Stimulated activated CD8-positive, alpha-beta memory T cell treated with anti-CD3 and anti-CD28 coated beads, Interleukin-4, amount 100 ng/mL, for 4 hours (primary cell): ENCODE data around the gene KCNA3.
A peak's percentile ranks its signal among the peaks of the same experiment; 100 is the strongest.

ENCODE experiments used
- DNase-seq, 2 donors: peaks; one replicate each; pipeline ENCODE4 v3.0.0-alpha.2; 2020; ENCODE audit warnings: low read depth in 2 of 2, low spot score in 1 of 2

The KCNA3 gene

DNA sequence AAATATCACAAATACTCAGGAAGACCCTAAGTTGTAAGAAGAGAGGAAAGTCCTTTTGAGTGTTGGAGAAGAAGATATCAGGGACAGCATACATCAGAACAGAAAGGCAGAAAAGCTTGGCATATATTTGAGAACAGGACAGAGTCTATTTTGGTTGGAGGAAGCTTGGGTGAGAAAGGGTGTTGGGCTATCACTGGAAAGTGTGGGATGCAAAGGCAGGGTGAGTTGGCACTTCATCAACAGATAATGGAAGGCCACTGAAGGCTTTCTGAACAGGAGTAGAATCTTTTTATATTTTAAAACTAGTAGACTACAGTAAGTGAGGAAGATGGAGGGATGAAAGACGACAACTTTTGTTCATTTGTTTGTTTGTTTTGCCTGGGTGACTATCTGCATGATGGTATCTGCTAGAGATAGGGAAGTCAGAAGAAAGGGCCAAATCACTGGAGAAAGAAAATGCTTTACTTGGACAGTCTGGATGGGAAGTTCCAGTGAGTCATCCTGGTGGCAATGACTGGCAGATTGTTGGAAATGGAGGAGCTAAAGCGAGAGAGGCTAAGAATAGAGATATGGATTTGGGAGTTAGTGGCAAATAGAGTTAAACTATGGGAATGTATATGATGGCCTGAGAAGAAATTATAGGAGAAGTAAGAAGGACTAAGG lies 34.9 kb downstream of the KCNA3 start:
- no peak for DNase-seq

DNA sequence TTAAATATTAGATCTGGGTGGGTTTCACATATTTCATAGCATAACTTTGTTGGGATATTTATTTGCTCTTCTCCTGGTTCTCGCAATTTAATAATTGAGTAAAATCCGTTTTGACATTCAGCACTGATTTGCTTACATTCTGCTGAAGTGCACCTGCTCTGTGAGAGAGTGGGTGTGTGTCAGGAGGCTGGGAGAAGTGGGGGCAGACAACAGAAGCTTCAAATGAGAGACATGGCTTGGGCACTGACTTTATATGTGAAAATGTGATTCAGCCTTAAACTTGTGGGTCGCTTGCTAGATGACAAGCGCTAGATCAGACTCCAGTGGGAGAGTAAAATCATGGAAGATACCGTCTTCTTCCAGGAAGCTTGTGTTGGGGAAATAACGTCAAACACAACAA lies 36.2 kb downstream of the KCNA3 start:
- no peak for DNase-seq

DNA sequence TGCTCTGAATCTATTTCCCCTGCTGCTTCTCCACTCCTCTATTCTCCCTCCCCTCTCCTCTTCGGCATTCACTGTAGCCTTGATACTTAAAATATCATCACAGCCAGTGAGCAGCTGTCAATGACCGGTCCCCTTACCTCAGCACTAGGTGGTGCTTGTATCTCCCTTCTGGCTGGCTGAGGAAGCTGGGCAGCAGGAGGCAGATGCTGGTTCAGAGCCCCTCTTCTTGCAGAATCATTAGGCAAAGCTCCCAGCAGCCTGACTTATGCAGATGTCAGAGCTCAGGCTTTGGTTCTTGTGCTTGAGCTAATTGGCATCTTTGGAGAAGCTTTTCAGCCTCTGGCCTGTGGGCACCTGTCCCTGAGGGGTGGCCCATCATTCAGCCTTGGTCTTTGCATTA lies 36.7 kb downstream of the KCNA3 start:
- DNase-seq: no peak

DNA sequence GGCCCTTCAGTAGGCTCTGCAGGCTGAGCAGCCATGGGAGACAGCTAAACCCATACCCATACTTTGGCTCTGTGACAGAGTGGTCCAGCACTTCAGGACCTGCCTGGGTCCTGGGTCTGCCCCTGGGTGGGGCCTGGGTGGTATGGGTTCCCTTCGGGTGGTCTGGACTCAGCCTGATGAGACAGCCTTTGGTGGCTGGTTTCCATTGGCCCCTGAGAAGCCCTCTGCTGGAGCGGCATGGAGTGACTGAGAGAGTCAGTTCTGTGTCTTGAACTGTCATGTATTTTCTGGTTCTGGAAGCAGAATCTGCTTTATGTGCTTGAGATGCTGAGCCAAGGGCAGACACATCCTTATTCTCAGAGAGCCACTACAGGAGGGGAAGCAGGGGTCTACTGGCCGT lies 37.3 kb downstream of the KCNA3 start:
- DNase-seq: no peak

DNA sequence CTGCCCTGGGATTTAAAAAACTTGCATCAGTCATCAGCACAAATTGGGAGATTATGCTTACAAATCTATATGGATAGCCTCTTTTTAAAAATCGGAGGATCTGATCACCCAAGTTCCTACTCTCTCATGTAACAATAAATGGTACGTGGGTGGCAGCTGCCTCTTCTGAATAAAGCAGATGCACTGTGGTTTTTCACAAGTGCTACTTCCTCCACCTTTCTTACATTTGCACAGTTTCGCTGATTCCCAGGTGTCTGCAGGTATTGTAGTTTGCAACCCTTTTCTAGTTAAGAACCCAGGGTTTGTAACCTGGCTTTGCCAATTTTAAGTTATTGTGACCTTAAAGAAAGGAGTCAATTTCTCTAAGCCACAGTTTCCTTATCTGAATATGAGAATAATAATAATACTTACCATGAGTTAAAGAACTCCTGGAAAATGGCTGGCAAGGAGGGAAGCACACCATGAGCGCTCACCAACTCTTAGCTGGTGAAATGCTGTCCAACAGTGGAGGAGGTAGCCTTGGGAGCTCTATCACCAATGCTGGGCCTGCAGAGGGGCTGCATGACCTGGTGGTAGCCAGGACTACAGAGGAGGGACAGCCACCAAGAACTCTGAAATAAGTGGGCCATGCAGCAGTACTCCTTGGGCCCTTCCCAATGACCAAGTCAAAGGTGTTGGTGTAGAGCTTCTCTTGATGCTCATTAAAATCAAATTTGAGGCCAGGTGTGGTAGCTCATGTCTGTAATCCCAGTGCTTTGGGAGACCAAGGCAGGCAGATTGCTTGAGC lies 38.4 kb downstream of the KCNA3 start:
- DNase-seq: no peak

DNA sequence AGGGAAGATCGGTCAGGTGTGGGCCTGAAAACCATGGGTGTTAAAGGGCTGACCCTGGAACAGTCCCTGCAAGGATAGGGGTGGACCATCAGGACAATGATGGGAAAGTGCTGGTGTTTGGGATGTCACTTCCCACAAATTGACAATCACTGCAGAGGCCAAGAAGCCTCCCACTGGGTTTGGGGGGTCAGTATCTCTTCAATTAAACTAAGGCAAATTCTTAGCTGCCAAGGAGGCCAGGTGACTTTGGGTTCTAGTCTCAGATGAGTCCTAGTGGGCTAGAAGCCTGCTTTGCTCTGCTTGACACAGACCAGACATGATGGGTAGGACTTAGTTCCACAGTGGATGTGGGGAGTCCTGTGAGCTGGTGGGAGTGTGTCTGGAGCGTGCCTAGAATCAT lies 39.3 kb downstream of the KCNA3 start:
- DNase-seq: no peak

DNA sequence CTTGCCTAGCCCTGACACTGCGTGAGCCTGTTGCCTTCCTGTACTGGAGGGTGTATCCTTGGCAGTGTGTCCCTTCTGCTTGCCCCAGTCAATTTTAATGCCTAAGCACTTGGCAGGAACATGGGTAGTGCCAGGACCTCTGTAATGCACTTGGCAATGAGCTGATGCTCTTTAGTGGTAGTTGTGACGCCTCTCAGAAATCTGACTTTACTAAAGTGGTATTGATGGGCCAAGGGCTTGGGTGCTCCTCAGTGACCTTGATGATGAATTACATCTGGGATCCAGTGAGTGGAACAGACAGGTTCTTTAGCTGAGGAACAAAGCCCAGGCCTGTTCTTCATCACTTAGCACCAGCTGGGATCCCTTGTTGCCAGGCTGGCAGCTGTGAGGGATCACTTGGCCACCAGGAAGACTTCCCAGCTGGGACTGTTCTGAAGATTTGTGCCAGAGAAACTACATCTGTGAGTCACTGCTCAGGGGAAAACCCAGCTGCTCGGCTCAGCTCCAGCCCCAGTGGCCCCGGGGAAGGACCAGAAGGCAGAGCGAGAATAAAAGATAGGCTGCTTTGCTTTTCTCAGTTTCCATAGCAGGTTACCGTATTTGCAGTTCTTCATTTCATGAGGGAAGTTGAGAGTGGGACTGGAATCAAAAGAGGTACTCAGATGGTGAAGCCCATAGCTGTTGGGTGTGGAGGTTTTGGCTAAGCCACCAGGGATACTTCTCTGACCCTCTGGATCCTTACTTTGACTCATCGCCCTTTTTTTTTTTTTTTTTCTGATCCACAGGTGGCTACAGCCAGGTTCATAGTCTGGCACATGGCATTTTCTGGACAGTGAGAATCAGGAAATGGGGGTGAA lies 40.1 kb downstream of the KCNA3 start:
- peak in 1 of 2 donors; percentile 37 for DNase-seq

DNA sequence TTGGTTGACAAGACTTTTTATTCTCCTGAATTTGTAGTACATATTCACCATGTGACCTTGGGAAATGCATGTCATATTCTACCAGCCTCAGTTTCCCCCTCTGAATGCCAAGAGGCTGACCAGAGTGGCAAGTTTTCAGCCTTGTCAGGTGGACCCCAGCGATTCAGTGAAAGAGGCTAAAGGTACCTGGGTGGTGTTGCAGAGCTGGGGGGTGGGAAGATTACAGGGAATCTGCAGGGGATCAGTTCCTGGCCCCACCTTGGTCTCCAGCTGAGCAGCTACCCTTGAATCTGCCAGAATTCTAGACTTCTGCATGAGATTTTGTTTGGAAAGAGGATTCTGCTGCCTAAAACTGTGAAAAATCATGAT lies 40.7 kb downstream of the KCNA3 start:
- no peak for DNase-seq

DNA sequence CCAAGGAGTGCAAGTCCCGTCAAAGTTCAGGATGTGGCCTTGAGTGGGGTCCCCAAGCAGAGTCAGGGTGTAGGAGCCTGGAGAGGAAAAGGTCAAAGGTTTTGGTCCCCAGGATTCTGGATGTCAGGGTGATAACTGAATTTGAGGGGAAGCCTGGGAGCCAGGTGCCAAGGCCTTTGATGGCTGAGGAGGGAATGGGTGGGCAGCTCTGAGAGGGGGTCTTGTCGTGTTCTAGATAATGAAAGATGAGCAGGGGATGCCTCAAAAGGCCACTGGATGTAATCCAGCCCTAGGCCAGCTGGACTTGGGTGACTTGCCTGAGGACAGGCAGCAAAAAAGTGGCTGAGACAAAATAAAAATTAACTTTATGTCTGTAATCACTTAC lies 41.1 kb downstream of the KCNA3 start:
- no peak for DNase-seq

DNA sequence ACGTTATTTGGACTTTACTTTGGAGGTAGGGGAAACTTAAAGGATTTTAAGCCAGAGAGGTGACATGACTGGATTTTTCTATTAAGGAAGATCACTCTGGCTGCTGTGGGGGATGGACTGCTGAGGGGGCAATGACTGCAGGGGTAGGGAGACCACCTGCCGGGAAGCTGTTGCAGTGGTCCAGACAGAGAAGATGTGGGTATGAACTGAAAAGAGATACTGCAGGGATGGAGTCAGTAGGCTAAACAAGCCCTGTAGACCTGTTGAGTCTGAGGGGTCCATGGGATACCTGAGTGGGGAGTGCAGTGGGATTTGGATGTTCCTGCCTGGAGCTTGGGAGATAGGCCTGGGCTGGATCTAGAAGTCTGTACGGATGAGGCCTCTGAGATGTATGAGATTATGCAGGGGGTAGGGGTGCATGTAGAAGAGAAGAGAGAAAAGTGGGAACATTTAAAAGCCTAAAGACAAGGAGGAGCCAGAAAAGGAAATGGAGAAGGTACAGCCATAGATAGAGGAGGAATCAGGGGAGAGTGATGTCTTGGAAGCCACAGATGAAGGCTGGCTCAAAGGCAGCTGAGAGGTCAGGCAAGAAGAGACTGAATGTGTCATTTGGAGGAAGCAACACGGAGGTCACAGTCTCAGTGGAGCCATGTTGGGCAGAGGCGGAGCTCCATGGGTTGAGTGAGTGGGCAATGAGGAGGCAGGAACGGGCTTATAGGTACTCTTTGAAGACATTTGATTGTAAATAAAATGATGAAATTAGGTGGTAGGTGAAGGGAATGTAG lies 42.7 kb downstream of the KCNA3 start:
- DNase-seq: no peak

DNA sequence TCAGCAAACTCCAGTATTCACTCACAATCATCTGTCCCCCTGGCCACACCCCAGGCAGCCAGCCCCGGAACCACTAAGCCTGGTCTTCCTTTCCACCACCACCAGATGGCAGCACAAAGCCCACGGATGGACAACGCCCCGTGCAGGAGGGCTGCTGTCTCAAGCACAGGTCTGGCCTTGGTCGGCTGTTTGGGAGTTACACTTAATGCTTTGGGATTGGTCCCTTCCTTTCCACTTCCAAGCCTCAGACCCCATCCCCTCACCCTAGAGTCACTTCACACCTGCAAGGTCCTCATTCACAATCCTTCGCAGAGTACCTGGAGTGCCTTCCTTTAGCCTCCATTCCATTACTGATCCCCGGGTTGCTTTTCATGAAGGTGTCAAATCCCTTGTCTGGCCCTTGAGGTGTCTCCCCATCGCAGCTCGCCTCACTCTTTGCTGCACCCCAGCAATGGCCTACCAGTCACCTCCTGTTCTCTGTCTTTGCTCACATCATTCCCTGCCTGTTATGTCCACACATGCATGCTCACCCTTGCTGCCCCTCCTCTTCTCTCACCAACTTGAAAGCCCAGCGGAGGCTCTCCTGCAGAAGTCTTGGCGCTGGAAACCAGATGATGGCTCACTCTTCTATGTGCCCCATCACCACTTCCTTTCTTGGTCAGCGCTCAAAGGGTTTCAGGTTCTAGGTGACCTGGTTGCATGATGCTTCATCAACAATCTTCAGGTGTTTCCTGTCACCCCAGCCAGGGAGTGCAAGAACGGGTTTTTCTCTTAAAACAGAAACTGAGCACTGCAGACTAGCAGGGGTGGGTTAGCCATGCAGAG lies 43.7 kb downstream of the KCNA3 start:
- peak; percentile 57 to 68 for DNase-seq

DNA sequence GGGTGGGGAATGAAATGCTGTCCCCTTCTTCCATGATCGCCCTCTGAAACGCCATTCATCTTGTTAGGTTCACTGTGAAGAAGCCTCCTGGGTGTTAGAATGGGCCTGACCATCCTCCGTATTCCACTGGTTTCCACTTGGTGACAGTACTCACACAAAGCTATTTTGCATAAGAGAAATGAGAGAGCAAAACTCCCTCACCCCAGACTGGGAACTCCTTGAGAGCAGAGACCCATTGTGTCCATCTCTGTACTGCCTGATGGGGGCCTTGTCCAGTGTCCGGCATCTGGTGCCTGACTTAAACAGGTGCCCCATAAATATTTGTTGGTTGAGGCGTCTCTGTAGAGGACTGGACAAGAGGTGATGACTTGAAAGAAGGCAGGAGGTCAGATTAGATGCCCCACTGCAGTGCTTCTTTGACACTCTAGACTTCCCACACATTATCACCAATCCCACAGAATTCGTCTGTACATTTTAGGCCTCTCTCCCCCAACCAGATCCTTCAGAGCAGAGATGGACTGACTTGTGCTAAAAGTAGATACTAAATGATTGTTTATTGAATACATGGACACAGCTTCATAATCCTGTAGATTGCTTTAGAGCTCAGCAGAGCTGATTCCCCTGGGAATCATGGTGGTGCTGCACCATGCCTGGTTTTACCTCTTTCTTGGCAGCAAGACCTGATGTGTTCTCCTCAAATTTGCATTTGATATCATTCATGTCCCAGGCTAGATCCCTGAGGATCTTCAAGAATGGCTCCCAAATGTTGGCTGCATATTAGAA lies 46.2 kb downstream of the KCNA3 start:
- no peak for DNase-seq

DNA sequence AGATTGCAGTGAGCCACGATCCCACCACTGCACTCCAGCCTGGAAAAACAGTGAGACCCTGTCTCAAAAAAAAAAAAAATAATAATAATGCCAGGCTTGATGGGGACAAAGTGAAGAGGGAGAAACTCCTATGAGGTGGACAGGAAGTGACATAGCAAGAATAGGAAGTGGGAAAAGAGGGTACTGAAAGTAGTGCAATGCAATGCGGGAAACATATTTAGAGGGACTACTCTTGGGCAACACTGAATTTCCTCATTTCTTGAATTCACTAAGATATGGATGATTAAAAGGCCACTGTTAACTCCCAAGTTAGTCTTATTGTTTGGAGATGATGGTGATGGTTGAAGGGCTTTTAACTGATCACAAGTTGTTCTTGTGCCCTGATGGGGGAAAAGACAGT lies 47.0 kb downstream of the KCNA3 start:
- DNase-seq: no peak

DNA sequence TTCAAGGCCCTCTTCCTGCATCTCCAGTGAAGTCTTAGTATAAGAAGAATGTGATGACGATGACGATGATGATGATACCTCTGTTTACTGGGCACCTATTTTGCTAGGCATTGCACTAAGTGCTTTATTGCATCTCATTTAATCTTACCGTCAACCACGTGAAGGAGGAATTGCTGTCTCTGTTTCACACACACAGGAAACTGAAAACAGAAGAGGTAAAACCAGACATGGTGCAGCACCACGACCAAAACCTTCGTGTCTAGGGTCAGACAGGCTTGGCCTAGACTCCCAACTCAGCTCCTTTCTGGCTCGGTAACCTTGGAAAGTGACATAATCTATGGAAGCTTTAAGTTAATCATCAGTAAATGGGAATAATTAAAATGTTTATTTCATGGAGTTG lies 47.9 kb downstream of the KCNA3 start:
- no peak for DNase-seq
